MM.1S (cell line): ENCODE measurements around the gene FILIP1.

ENCODE experiments used
- CTCF ChIP-seq: fragments of 300-600 bp; sonication (generic); IDR thresholded peaks from 2 replicates; pipeline ENCODE4 v1.5.1; 2016; ENCODE audit warnings: antibody characterized with exemption, low read length, mixed read lengths
- EZH2 ChIP-seq: fragments of 300-600 bp; sonication (generic); optimal IDR thresholded peaks from 2 replicates; pipeline ENCODE3; 2017; ENCODE audit warnings: low read depth, mild to moderate bottlenecking, antibody characterized with exemption, low read length, mixed read lengths

- TF ChIP-seq CTCF (no peak), EZH2 (no peak)
These were observed 10.3 kb downstream of the FILIP1 start for GRCh38 chr6:75483136-75483952.
